Measurements from ENCODE around the gene MYO9B. TPM values are rescaled to one million over a fixed set of nuclear protein-coding genes. Genes with fewer than 3 reads are reported as not detected.
A peak's percentile ranks its signal among the peaks of the same experiment; 100 is the strongest.

Gene MYO9B
- total RNA-seq, 1 experiment from 2014 or later: 94.3 TPM

- H3K4me3 Mint-ChIP-seq: peak overlapping the region; percentile 61
- POLR2A ChIA-PET: interaction anchor here (0.5 to 1.6 kb wide), 11 partner anchors 11 to 691 kb away, joined by 3 to 11 read pairs (median 6); partner anchors contain the start of genes ANKLE1, BABAM1, OCEL1 and USE1
- ATAC-seq: peak; percentile 65
Measured at GRCh38 chr19:17248011-17248776, 172.6 kb downstream of the MYO9B start.

More at GRCh38 chr19:17248011-17248776, 172.6 kb downstream of the MYO9B start:
- Mint-ChIP-seq H3K27me3 (ENCODE audit: low read depth) (no peaks in the 10 kb centered on the region), H3K9me3 (no peaks in the 10 kb centered on the region), H3K27ac (peak overlapping the region; percentile 99), H3K4me1 (peaks cover 35% of the 10 kb centered on the region), H3K36me3 (peaks cover 5% of the 10 kb centered on the region; the same call in 1 of the 2 replicates)
- TF ChIP-seq USF1 (CRISPR knock-in tag; IDR thresholded peaks at IDR 0.05) (peak; percentile 52; the same call in 1 of the 2 replicates), AFF4 (CRISPR knock-in tag; IDR thresholded peaks at IDR 0.05; ENCODE audit: borderline replicate concordance) (no peak), ZNF423 (CRISPR knock-in tag; IDR thresholded peaks at IDR 0.05) (peak; percentile 27; the same call in 1 of the 2 replicates), ZNF263 (CRISPR knock-in tag; IDR thresholded peaks at IDR 0.05; ENCODE audit: low read depth) (peak; percentile 68; the same call in 1 of the 2 replicates), MAX (CRISPR knock-in tag; IDR thresholded peaks at IDR 0.05) (peak; percentile 45; the same call in 1 of the 2 replicates), SP1 (CRISPR knock-in tag; conservative IDR thresholded peaks at IDR 0.05) (0 out of 2 replicates have a peak, but pooled peaks have one; percentile 5), PRDM15 (CRISPR knock-in tag; IDR thresholded peaks at IDR 0.05) (peak; percentile 90), USF2 (CRISPR knock-in tag; IDR thresholded peaks at IDR 0.05) (0 out of 2 replicates have a peak, but pooled peaks have one; percentile 4), FOXK1 (CRISPR knock-in tag; IDR thresholded peaks at IDR 0.05) (peak; percentile 48; the same call in 1 of the 2 replicates), ZBTB43 (CRISPR knock-in tag; IDR thresholded peaks at IDR 0.05) (no peak), GABPB1 (CRISPR knock-in tag; IDR thresholded peaks at IDR 0.05) (peak; percentile 67; the same call in 1 of the 2 replicates), NFE2L1 (CRISPR knock-in tag; IDR thresholded peaks at IDR 0.05) (no peak), TEAD1 (CRISPR knock-in tag; IDR thresholded peaks at IDR 0.05) (0 out of 2 replicates have a peak, but pooled peaks have one; percentile 6), PRRX2 (CRISPR knock-in tag; IDR thresholded peaks at IDR 0.05) (peak; percentile 27; the same call in 1 of the 2 replicates)
- CTCF ChIA-PET: interaction anchor here (0.7 to 3.8 kb wide), 14 partner anchors 12 to 248 kb away, joined by 3 to 38 read pairs (median 4); partner anchors contain the start of genes BABAM1, DDA1, MRPL34 and OCEL1
- DNase-seq (ENCODE audit: low spot score): peak; percentile 81
